Lower leg skin (tissue), 3 donors: ENCODE results near the gene TNS2.

Experiments used
- POLR2A ChIP-seq, 2 donors: fragments of 450-650 bp; IDR thresholded peaks; one replicate each; pipeline ENCODE4 v1.6.1; 2016 to 2017; ENCODE audit warnings: antibody characterized with exemption in 2 of 2, mild to moderate bottlenecking in 1 of 2, moderate library complexity in 1 of 2
- TF ChIP-seq, protein P1 (sequence below), 3 donors: fragments of 450-650 bp; IDR thresholded peaks; one replicate each; pipeline ENCODE4 v1.5.1; 2016; ENCODE audit warnings: antibody characterized with exemption in 3 of 3, mild to moderate bottlenecking in 3 of 3, moderate library complexity in 2 of 3

DNA sequence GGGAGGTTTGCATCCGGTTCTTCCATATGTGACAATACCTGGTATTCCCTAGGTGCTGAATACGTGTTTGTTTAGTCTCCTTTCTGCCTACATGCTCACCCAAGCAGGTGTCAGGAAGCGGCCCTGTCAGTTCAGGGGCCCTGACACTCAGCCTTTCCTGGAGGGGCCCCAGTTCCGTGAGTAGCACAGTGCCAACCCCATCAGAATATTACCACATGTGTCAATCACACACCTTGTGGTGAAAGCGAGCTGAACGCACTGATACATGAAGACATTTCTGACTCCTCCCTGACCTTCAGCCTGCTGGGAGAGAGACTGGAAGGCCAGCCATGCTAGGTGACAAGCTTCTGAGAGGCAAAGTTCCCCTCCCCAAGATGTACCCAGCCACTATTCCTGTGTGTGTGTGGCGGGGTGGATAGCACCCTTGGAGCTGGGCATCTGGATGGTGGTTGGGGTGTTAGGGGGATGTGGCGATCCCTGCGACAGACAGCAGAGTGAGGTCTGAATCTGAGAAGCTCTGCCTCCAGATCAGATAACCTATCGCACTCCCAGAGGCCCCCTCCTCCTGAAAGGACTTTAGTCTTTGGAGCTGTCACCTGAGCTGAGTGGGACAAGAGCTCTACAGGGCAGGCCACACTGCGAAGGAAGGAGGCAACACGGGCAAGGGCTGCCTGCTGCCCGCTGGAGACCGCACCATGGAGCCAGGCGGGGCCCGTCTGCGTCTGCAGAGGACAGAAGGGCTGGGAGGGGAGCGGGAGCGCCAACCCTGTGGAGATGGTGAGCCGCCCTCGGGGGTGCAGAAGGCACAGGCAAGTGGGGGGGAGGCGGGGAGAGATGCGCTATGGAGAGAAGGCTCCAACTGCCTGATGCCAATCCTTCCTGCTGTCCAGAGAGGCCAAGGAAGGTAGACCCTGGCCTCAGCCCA is 53.3 kb downstream of the TNS2 start, which contains the start of gene SOAT2:
- TF ChIP-seq POLR2A (IDR thresholded peaks at IDR 0.05) = no peak
- TF ChIP-seq, protein P1, sequence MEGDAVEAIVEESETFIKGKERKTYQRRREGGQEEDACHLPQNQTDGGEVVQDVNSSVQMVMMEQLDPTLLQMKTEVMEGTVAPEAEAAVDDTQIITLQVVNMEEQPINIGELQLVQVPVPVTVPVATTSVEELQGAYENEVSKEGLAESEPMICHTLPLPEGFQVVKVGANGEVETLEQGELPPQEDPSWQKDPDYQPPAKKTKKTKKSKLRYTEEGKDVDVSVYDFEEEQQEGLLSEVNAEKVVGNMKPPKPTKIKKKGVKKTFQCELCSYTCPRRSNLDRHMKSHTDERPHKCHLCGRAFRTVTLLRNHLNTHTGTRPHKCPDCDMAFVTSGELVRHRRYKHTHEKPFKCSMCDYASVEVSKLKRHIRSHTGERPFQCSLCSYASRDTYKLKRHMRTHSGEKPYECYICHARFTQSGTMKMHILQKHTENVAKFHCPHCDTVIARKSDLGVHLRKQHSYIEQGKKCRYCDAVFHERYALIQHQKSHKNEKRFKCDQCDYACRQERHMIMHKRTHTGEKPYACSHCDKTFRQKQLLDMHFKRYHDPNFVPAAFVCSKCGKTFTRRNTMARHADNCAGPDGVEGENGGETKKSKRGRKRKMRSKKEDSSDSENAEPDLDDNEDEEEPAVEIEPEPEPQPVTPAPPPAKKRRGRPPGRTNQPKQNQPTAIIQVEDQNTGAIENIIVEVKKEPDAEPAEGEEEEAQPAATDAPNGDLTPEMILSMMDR (IDR thresholded peaks at IDR 0.05) = no peak
